ENCODE measurements around the gene CD247. TPM values are rescaled to one million over a fixed set of nuclear protein-coding genes. Genes with fewer than 3 reads are reported as not detected.

CD247 gene
- total and polyA plus RNA-seq, 2 donors from 2014 or later, result 1.8 to 7.7 TPM

GRCh38 chr1:167404161-167404888, 114.0 kb downstream of the CD247 start:
- no peak overlapping the region for H3K9ac ChIP-seq (ENCODE audit: low read length in 3 of 3)
- peaks cover 2 to 5% (median 4%) of the 10 kb centered on the region in 3 donors for H3K36me3 ChIP-seq (ENCODE audit: control insufficient read depth in 2 of 3, insufficient read depth in 3 of 3, low read length in 3 of 3)
- H3K9me3 ChIP-seq (ENCODE audit: control insufficient read depth in 2 of 3, insufficient read depth in 1 of 3, low read length in 3 of 3), result no peaks in the 10 kb centered on the region
- H3K27ac ChIP-seq (ENCODE audit: low read depth in 2 of 2, low read length in 2 of 2), result no peak overlapping the region
- TF ChIP-seq CTCF (IDR thresholded peaks at IDR 0.05; ENCODE audit: borderline replicate concordance, extremely low read depth, insufficient read depth), result no peak
- intact Hi-C loops (cut with DNase I), result no loop called here
- DNase-seq (peak in 1 of 5 donors; percentile 13), FAIRE-seq (no peak)
- H3K4me3 ChIP-seq (ENCODE audit: low read length in 3 of 3), result no peak overlapping the region
- no peaks in the 10 kb centered on the region for H3K27me3 ChIP-seq (ENCODE audit: control insufficient read depth, insufficient read depth, low read length)
- H3K4me1 ChIP-seq (ENCODE audit: control insufficient read depth in 2 of 3, insufficient read depth in 2 of 3, low read depth in 1 of 3, low read length in 3 of 3), result no peaks in the 10 kb centered on the region

DNA sequence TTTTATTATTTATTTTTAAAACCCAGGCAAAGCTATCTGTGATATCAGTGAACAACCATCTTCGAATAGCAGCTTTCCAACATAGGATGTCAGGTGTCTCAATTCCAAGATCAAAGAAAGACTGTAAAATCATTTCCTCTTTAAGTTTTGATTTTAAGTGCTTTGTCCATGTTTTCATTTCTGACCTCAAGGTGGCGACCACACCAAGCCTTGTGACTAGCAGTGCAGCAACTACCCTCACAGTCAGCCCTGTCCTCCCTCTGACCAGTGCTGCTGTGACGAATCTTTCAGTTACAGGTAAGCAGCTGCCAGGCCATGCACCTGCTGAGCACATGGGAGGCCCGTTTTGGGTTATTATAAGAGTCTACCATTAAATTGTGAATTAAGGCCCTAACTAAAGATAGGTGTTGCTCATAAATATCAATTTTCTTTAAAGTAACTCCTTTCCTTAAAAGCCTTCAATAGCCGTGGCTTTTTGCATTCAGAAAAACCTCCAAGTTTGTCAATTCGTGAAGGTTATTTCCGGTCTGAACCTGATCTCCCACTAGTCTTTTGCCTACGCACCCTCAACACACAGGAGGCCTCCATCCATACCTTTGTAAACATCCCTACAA, 117.0 kb downstream of the CD247 start:
- Histone ChIP-seq H3K36me3 (ENCODE audit: control insufficient read depth in 2 of 3, insufficient read depth in 3 of 3, low read length in 3 of 3) (peaks cover 4 to 11% (median 7%) of the 10 kb centered on the region in 3 donors), H3K27ac (ENCODE audit: low read depth in 2 of 2, low read length in 2 of 2) (no peak overlapping the region), H3K27me3 (ENCODE audit: control insufficient read depth, insufficient read depth, low read length) (no peaks in the 10 kb centered on the region), H3K9me3 (ENCODE audit: control insufficient read depth in 2 of 3, insufficient read depth in 1 of 3, low read length in 3 of 3) (no peaks in the 10 kb centered on the region), H3K9ac (ENCODE audit: low read length in 3 of 3) (no peak overlapping the region), H3K4me3 (ENCODE audit: low read length in 3 of 3) (no peak overlapping the region), H3K4me1 (ENCODE audit: control insufficient read depth in 2 of 3, insufficient read depth in 2 of 3, low read depth in 1 of 3, low read length in 3 of 3) (no peaks in the 10 kb centered on the region)
- peak; percentile 59 for TF ChIP-seq CTCF (IDR thresholded peaks at IDR 0.05; ENCODE audit: borderline replicate concordance, extremely low read depth, insufficient read depth)
- DNase-seq (peak in 4 of 5 donors; percentile 50 to 73 (median 62)), FAIRE-seq (no peak)
- intact Hi-C loops (cut with DNase I), result no loop called here

DNA sequence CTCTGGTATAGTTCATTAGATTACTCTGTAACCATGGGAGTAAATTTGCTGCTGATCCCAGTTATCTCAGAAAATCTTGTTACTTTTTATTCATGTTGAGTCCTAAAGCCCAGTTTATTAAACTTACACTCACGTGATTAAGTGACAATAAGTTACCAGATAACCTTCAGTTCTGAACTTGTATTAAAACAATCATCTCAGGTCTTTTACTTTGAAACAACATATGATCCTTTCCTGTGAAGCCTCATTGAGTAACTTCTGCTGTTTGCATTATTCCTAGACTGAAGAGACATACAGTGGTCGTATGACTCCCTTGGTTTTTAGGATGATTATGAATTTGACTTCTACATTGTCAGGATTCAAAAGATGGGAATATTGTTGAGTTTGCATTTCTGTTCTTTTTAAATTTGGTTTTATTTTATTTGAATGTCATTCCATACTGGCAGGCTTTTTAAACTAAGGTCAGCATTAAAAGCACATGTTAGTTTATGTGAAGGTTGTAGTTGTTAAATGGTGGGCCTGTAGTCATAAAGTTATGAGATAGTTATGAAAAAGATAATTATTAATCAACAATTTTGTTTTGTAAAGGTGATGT, 117.9 kb downstream of the CD247 start:
- no peaks in the 10 kb centered on the region for H3K4me1 ChIP-seq (ENCODE audit: control insufficient read depth in 2 of 3, insufficient read depth in 2 of 3, low read depth in 1 of 3, low read length in 3 of 3)

More for the DNA sequence above, 117.9 kb downstream of the CD247 start:
- intact Hi-C loops (cut with DNase I), result no loop called here
- no peak for TF ChIP-seq CTCF (IDR thresholded peaks at IDR 0.05; ENCODE audit: borderline replicate concordance, extremely low read depth, insufficient read depth)
- FAIRE-seq, result no peak
- no peaks in the 10 kb centered on the region for H3K9me3 ChIP-seq (ENCODE audit: control insufficient read depth in 2 of 3, insufficient read depth in 1 of 3, low read length in 3 of 3)
- no peak overlapping the region for H3K27ac ChIP-seq (ENCODE audit: low read depth in 2 of 2, low read length in 2 of 2)
- no peaks in the 10 kb centered on the region for H3K27me3 ChIP-seq (ENCODE audit: control insufficient read depth, insufficient read depth, low read length)
- H3K36me3 ChIP-seq (ENCODE audit: control insufficient read depth in 2 of 3, insufficient read depth in 3 of 3, low read length in 3 of 3), result peaks cover 3 to 8% (median 5%) of the 10 kb centered on the region in 3 donors
- no peak overlapping the region for H3K9ac ChIP-seq (ENCODE audit: low read length in 3 of 3)
- no peak overlapping the region for H3K4me3 ChIP-seq (ENCODE audit: low read length in 3 of 3)
- no peak for DNase-seq
